ENCODE results near the gene G6PC1.

The G6PC1 gene

GRCh38 chr17:42929497-42929844 is 28.9 kb downstream of the G6PC1 start:
- H3K36me3 ChIP-seq = no peaks in the 10 kb centered on the region

DNA sequence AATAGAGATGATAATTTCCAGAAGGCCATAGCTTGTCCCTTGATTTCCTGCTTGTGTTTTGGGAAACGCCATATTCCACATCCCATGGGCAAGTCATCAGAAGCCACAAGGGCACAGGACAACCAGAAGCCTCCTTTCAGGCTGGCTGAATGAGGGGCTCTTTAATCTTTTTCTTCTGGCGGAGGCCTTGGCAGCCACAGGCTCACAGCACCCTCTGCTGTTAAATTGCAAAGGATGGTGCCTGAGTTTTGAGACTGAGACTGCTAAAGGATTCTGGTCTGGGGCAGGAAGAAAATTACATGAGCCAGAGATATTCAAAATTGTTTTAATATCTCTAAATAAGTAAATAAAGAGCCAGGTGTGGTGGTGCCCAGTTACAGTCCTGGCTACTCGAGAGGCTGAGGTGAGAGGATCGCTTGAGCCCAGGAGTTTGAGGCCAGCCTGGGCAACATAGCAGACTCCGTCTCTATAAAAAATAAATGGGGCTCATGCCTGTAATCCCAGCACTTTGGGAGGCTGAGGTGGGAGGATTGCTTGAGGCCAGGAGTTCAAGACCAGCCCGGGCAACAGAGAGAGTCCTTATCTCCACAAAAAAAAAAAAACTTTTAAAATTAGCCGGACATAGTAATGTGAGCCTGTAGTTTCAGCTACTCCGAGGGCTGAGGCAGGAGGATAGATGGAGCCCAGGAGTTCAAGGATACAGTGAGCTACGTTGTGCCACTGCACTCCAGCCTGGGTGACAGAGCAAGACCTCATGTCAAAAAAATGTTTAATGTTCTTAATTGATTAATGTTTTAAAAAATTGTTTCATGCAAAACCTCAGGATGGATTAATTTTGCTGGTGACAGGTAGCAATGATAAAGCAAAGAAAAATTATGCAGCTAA is 37.4 kb downstream of the G6PC1 start:
- Histone ChIP-seq H3K4me1 (ENCODE audit: control insufficient read depth in 1 of 2, insufficient read depth in 1 of 2, low read depth in 1 of 2, low read length in 1 of 2) (peaks cover 0 to 4% of the 10 kb centered on the region in 2 experiments), H3K27ac (no peak overlapping the region), H3K36me3 (no peaks in the 10 kb centered on the region), H3K9me3 (no peaks in the 10 kb centered on the region), H3K27me3 (peaks cover 11% of the 10 kb centered on the region), H3K4me3 (ENCODE audit: low read depth in 1 of 2, low read length in 1 of 2) (no peak overlapping the region)
- TF ChIP-seq, protein P1, sequence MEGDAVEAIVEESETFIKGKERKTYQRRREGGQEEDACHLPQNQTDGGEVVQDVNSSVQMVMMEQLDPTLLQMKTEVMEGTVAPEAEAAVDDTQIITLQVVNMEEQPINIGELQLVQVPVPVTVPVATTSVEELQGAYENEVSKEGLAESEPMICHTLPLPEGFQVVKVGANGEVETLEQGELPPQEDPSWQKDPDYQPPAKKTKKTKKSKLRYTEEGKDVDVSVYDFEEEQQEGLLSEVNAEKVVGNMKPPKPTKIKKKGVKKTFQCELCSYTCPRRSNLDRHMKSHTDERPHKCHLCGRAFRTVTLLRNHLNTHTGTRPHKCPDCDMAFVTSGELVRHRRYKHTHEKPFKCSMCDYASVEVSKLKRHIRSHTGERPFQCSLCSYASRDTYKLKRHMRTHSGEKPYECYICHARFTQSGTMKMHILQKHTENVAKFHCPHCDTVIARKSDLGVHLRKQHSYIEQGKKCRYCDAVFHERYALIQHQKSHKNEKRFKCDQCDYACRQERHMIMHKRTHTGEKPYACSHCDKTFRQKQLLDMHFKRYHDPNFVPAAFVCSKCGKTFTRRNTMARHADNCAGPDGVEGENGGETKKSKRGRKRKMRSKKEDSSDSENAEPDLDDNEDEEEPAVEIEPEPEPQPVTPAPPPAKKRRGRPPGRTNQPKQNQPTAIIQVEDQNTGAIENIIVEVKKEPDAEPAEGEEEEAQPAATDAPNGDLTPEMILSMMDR (IDR thresholded peaks at IDR 0.05) = no peak

More at GRCh38 chr17:42929497-42929844, 28.9 kb downstream of the G6PC1 start:
- Histone ChIP-seq H3K27ac (peak overlapping the region; percentile 80), H3K4me3 (ENCODE audit: low read depth in 1 of 2, low read length in 1 of 2) (no peak overlapping the region), H3K4me1 (ENCODE audit: control insufficient read depth in 1 of 2, insufficient read depth in 1 of 2, low read depth in 1 of 2, low read length in 1 of 2) (peaks cover 12 to 13% of the 10 kb centered on the region in 2 experiments), H3K9me3 (no peaks in the 10 kb centered on the region), H3K27me3 (no peaks in the 10 kb centered on the region)
- TF ChIP-seq, protein P1 (IDR thresholded peaks at IDR 0.05) = no peak

DNA sequence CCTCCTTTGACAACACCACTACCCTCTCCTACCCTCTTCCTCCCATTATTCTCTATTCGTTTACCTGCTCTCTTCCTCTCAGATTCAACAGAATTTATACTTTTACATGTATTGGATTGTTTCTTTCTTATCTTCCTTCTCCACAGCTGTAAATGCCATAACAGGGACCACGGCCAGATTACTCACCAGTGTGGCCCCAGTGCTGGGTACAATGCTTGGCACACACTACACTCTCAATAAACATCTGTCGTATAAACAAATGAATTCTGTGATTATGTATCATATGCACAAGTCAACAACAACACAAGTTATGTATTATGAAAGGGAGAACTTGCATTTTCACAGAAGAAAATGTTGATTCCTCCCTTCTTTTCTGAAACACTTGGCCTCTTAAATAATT is 43.6 kb downstream of the G6PC1 start:
- Histone ChIP-seq H3K9me3 (no peaks in the 10 kb centered on the region), H3K4me3 (ENCODE audit: low read depth in 1 of 2, low read length in 1 of 2) (no peak overlapping the region), H3K27me3 (peaks cover 11% of the 10 kb centered on the region), H3K36me3 (no peaks in the 10 kb centered on the region), H3K4me1 (ENCODE audit: control insufficient read depth in 1 of 2, insufficient read depth in 1 of 2, low read depth in 1 of 2, low read length in 1 of 2) (peaks cover 7 to 9% of the 10 kb centered on the region in 2 experiments), H3K27ac (no peak overlapping the region)
- TF ChIP-seq, protein P1 (IDR thresholded peaks at IDR 0.05) = no peak

GRCh38 chr17:42946812-42947211 is 46.2 kb downstream of the G6PC1 start:
- peak overlapping the region; percentile 11 for H3K27ac ChIP-seq
- H3K4me3 ChIP-seq (ENCODE audit: low read depth in 1 of 2, low read length in 1 of 2) = no peak overlapping the region
- H3K4me1 ChIP-seq (ENCODE audit: control insufficient read depth in 1 of 2, insufficient read depth in 1 of 2, low read depth in 1 of 2, low read length in 1 of 2) = peaks cover 7 to 9% of the 10 kb centered on the region in 2 experiments
- no peaks in the 10 kb centered on the region for H3K9me3 ChIP-seq
- TF ChIP-seq, protein P1 (IDR thresholded peaks at IDR 0.05) = no peak
- H3K36me3 ChIP-seq = peaks cover 23% of the 10 kb centered on the region
- H3K27me3 ChIP-seq = no peaks in the 10 kb centered on the region

- TF ChIP-seq, protein P1 (IDR thresholded peaks at IDR 0.05) = no peak
- Histone ChIP-seq H3K36me3 (peaks cover 48% of the 10 kb centered on the region), H3K27ac (no peak overlapping the region), H3K27me3 (no peaks in the 10 kb centered on the region), H3K4me1 (ENCODE audit: control insufficient read depth in 1 of 2, insufficient read depth in 1 of 2, low read depth in 1 of 2, low read length in 1 of 2) (peaks cover 7 to 9% of the 10 kb centered on the region in 2 experiments), H3K9me3 (no peaks in the 10 kb centered on the region), H3K4me3 (ENCODE audit: low read depth in 1 of 2, low read length in 1 of 2) (no peak overlapping the region)
Observed at GRCh38 chr17:42950044-42950783, 49.6 kb downstream of the G6PC1 start.

All from neutrophil (primary cell).